A204.1 (cell line): Measurements from ENCODE around the gene GRIK3.

Experiments
- FAIRE-seq: peaks from 2 replicates; lab custom pipeline; 2012; peaks lifted over from hg19 to GRCh38; lab: Jason Lieb, UNC

Gene GRIK3

GRCh38 chr1:36981126-36981525, 53.2 kb downstream of the GRIK3 start:
- no peak for FAIRE-seq

DNA sequence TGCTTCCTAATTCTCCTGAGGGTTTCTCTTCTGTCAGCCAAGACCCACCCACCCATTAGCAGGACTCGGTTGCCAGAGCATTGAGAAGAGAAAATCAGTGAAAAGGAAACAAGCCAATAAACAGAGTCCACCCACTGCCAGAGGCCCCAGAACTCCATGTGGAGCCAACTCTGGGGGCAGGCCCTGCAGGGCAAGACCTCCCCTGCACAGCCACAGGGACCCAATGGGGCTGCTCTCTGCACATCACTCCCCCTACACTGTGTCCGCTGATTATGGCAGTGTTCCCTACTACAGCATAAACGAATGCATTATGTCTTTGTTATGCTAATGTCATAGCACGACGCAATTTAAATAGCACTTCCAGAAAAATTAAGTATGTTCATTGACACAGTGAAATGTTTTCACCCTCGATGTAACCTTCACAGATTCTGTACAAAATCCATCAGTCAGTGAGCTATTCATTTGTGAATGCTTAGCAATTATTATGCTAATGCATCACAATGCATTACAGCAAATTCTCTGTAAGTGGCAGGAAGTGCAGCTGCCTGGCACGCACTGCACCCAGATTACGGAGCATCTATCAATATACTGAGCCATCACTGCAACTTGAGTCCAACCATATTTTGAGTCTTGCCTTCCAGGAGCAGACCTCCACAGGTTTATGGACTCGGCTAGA, 56.4 kb downstream of the GRIK3 start:
- FAIRE-seq: no peak

- no peak for FAIRE-seq
Measured at GRCh38 chr1:36975642-36976041, 58.7 kb downstream of the GRIK3 start.

- FAIRE-seq: no peak
Measured at GRCh38 chr1:36973056-36973455, 61.3 kb downstream of the GRIK3 start.

DNA sequence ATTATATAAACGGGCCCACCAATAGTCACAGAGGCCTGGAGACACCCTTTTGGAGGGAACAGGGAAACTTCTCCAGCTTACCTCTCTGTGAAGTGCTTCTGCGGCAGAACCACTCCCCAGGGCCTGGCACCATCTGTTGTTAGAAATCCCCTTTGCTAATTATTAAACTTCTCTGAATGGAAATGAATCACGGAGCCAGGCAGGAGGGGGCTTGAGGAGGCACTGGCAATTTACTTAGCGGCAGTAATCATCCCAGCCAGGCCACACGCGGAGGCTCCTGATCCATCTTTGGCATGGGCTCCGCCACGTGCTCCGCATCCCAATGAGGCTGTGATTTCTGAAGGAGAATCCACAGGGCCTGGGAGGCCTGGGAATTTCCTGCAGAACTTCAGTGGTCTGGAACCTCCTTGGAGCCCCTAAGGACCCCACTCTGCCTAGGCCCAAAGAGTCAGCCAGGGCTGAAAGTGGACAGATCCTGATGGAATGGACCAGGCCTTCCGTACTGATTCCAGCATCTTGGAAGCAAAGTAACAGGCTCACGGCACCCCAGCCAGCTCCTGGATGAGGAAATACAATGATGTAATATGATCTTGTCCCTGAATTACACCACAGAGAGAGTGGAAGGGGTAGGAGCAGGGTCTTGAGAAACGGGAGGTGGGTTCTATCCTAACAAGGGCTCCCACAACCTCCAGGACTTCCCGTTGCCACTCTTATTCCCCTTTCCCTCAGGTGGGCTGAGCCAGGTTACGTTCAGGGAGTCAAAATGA, 62.3 kb downstream of the GRIK3 start:
- no peak for FAIRE-seq

DNA sequence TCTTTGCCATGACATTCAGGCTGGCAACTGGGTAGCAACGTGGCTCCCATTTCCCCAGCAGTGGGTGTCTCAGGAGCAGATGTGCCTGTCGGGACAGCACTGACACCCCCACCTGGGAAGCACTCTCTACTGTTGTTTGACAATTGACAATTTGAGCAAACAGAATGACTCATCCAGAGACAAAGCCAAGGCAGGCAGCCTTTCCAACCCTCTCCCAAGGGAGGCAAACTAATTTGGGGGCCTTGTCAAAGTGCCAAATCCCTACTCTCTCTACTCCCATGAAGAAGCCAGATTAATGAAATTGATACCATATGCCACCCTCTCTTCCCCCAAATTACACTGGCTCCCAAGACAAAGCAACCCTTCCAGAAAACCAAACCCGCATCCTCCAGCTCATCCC, 65.6 kb downstream of the GRIK3 start:
- no peak for FAIRE-seq

GRCh38 chr1:36966242-36966641, 68.1 kb downstream of the GRIK3 start:
- no peak for FAIRE-seq

- no peak for FAIRE-seq
Measured at GRCh38 chr1:36965275-36966159, 68.8 kb downstream of the GRIK3 start.

DNA sequence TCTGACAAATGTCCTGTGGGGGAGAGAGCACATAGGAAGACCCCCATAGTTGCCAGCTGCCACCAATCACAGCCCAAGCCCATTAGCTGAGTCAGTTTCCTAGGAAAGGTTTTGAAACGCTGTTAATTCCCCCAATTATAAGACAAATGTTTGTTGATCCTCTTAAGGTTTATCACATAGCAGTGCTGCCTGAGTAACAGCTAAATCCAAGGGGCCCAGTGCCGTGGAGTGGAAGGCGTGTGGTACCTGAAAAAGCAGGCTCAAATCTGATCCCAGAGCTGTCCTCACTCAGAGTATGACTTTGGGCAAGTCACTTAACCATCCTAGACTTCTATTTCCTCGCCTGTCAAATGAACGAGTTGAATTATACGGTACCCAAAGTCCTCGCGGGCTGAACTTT, 69.5 kb downstream of the GRIK3 start:
- no peak for FAIRE-seq

- no peak for FAIRE-seq
Measured at GRCh38 chr1:36963006-36963405, 71.3 kb downstream of the GRIK3 start.

- FAIRE-seq: no peak
Measured at GRCh38 chr1:36961062-36961615, 73.2 kb downstream of the GRIK3 start.

GRCh38 chr1:36956570-36956969, 77.7 kb downstream of the GRIK3 start:
- no peak for FAIRE-seq

DNA sequence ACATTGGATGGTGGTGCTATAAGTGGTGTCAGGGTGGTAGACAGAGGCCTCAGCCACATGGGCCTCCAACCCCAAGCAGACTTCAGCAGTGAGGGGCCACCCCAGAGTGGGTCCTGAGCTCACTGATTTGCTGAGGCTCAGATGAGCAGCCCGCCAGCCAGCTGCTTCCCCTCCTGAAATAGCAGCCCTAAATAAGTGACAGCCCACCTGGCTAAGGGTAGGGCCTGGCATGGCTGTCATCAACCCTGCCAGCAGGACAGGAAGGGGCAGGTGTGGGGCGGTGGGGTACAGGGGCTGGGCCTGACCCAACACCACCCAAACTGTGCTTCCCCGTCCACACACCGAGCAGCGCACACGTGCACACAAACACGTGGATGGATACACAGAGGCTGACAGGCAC, 79.3 kb downstream of the GRIK3 start:
- no peak for FAIRE-seq

DNA sequence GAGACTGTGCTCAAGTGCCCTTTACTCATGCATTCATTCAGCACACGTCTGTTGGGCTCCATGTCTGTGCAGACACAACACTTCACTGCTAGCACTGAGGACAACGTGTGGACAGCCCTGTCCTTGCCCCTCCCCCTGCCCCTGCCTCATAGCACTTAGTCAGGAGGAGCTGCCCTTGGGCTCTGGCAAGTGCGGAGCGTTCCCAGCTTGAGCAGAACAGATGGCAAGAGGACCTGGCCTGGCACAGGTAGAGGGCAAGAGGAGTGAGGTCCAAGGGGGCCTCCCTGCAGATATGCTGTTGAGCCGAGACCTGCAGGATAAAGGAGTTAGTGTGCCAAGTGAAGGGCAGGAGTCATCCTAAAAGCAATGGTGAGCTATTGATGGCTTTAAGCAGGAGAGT, 81.3 kb downstream of the GRIK3 start:
- FAIRE-seq: no peak

DNA sequence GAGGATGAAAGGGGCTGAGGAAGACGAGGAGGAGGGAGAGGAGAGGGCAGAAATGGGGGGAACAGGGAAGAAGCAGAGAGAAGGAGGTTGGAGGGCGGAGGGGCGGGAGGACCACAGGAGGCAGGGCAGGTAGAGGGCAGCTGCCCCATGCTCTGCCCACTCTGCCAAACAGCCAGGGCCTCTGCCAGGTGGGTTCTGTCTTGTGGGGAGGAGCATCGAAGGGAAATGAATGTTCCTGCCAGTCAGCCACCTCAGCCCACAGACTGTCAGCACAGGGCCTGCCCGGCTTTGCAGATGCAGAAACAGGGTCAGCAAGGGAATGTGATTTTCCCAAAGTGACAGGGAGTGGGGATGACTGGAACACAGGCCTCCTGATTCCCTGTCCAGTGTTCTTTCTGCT, 82.6 kb downstream of the GRIK3 start:
- no peak for FAIRE-seq

DNA sequence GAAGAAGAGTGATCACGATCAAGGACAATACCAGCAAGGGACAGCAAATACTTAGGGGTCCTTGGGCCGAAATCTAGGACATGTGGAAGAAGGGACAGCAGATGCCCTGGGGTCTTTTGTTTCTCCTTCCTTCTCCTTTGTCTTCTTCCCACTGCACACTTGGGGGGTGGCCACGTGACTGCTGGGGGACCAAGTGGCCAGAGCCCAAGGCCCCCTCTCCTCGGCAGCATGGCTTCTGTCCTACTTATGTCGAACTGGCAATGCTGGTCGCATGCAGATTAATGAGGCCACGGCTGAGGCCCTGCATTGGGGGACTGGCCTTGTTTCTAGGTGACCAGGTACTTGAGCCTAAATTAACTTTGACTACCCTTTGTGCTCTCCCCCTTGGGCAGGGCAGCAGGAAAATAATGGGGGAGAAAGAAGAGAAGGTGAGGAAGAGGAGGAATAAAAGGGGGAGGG, 83.0 kb downstream of the GRIK3 start:
- no peak for FAIRE-seq

DNA sequence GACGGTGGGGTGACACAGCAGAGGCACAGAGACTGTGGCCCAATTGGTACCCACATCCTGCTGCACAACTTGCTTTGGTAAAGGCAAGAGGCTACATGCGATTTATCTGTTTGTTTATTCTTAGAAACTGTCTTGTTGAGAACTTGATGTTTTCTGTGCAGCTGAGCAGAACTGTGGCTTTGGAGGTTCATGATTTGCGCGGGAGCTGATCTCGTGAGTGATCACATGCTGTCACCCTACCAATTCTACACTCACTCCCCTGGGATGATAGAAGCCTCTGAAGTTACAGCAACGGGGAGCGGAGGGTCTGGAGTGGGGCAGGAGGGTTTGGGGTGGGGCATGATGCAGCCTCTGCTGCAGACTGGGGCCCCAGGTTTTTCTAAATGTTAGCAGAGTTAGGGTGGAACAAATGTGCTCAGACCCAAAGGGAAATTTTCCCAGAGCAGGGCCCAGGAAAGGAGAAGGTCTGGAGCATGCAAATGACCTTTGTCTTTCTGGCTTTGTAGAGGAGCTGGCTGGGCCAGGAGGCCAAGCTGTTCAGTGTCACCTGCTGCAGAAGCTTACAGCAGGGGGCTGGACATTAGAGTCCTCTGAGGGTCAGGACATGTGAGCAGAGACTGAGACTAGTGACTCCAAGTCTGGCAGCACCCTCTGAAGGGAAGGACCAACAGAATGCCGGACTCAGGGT, 83.6 kb downstream of the GRIK3 start:
- FAIRE-seq: no peak

- no peak for FAIRE-seq
Measured at GRCh38 chr1:36948606-36949005, 85.7 kb downstream of the GRIK3 start.

GRCh38 chr1:36948147-36948546, 86.2 kb downstream of the GRIK3 start:
- FAIRE-seq: no peak

DNA sequence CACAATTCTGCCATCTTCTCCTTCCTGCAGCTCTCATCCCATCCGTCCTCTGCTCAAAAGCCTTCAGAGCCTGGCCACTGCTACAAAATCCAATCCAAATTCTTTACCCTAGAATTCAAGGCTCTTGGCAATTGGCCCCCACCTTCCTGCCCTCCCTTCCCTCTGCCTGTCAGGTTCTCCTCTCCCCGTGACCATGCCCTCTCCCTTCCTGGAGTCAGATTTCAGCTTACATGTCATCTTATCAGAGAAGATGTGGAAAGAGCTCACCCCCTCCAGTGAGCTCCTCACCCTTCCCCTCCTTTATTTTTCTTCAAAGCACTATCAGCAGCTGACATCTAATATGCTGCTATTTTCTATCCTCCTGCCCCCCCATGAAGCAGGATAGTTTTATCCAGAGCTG, 86.9 kb downstream of the GRIK3 start:
- FAIRE-seq: no peak

GRCh38 chr1:36944883-36945282, 89.4 kb downstream of the GRIK3 start:
- no peak for FAIRE-seq

- FAIRE-seq: no peak
Measured at GRCh38 chr1:36942148-36942547, 92.2 kb downstream of the GRIK3 start.
